ENCODE results near the gene SYT10. TPM values are rescaled to one million over a fixed set of nuclear protein-coding genes. Genes with fewer than 3 reads are reported as not detected.

SYT10 gene
- total RNA-seq = under 1 TPM in 1 of 6 donors, not detected in 5; 0.47 TPM

- peaks cover 0 to 13% (median 9%) of the 10 kb centered on the region in 4 donors for H3K27me3 ChIP-seq
- peak in 1 of 2 donors; percentile 46 for ATAC-seq (ENCODE audit: low FRiP score in 2 of 2)
- WGBS, 2 donors = 2 to 4% methylated on average over 26 to 49 of the region's 49 CpGs
- peak within 1 kb of the TSS; percentile 32 to 54 (median 48) for H3K4me3 ChIP-seq
- no peaks in the 10 kb centered on the region for H3K9me3 ChIP-seq
- peak in 1 of 2 donors; percentile 78 for DNase-seq
- H3K27ac ChIP-seq = no peak within 1 kb of the TSS
- H3K4me1 ChIP-seq = peaks cover 4 to 20% (median 13%) of the 10 kb centered on the region in 4 donors
- H3K36me3 ChIP-seq = no peaks in the 10 kb centered on the region
- TF ChIP-seq POLR2AphosphoS5 (IDR thresholded peaks at IDR 0.05) (no peak), EP300 (IDR thresholded peaks at IDR 0.05) (no peak), CTCF (IDR thresholded peaks at IDR 0.05) (no peak), POLR2A (IDR thresholded peaks at IDR 0.05) (no peak)
Measured at GRCh38 chr12:33439587-33440011, at the start of gene SYT10. Gene SYT10, minus strand, starts transcription at chr12:33439819. Its CDS starts 297 bp downstream, at chr12:33439522.

DNA sequence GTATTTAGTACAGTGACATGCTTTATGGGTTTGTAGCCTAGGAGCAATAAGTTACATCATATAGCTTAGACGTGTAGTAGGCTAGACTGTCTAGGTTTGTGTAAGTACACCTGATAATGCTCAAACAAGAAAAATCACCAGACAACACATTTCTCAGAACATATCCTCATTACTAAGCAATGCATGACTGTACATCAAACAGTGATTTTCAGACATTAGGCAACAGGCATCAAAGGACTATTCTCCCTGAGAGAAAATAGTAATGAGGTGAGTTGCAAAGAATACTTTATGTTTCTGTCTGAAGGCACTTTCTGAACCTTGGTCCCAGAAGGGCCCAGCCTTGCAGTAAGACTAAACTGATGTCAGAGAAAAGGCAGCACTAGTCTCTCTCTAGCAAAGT lies 48.4 kb upstream of the SYT10 start:
- Histone ChIP-seq H3K4me1 (no peaks in the 10 kb centered on the region), H3K27ac (no peak overlapping the region), H3K27me3 (no peaks in the 10 kb centered on the region), H3K36me3 (no peaks in the 10 kb centered on the region), H3K9me3 (peaks cover 0 to 12% (median 0%) of the 10 kb centered on the region in 4 donors), H3K4me3 (no peak overlapping the region)
- DNase-seq = no peak
- no peak for ATAC-seq (ENCODE audit: low FRiP score in 2 of 2)
- TF ChIP-seq CTCF (IDR thresholded peaks at IDR 0.05) (no peak), POLR2A (IDR thresholded peaks at IDR 0.05) (no peak), POLR2AphosphoS5 (IDR thresholded peaks at IDR 0.05) (no peak), EP300 (IDR thresholded peaks at IDR 0.05) (no peak)
- 48 to 52% methylated on average over 1 of the region's 1 CpG for WGBS, 2 donors

GRCh38 chr12:33486058-33486457 lies 46.4 kb upstream of the SYT10 start:
- H3K27me3 ChIP-seq = no peaks in the 10 kb centered on the region
- no peak overlapping the region for H3K27ac ChIP-seq
- H3K4me3 ChIP-seq = no peak overlapping the region
- no peaks in the 10 kb centered on the region for H3K36me3 ChIP-seq
- H3K4me1 ChIP-seq = no peaks in the 10 kb centered on the region
- DNase-seq (no peak), ATAC-seq (ENCODE audit: low FRiP score in 2 of 2) (no peak)
- 67 to 70% methylated on average over 2 of the region's 2 CpGs for WGBS, 2 donors
- TF ChIP-seq EP300 (IDR thresholded peaks at IDR 0.05) (no peak), CTCF (IDR thresholded peaks at IDR 0.05) (no peak), POLR2A (IDR thresholded peaks at IDR 0.05) (no peak), POLR2AphosphoS5 (IDR thresholded peaks at IDR 0.05) (no peak)
- H3K9me3 ChIP-seq = peaks cover 0 to 5% (median 0%) of the 10 kb centered on the region in 4 donors

GRCh38 chr12:33484161-33484560 lies 44.5 kb upstream of the SYT10 start:
- H3K9me3 ChIP-seq = no peaks in the 10 kb centered on the region
- no peaks in the 10 kb centered on the region for H3K27me3 ChIP-seq
- H3K4me3 ChIP-seq = no peak overlapping the region
- 39 to 45% methylated on average over 1 of the region's 1 CpG for WGBS, 2 donors
- H3K36me3 ChIP-seq = no peaks in the 10 kb centered on the region
- ATAC-seq (ENCODE audit: low FRiP score in 2 of 2) (no peak), DNase-seq (no peak)
- H3K4me1 ChIP-seq = no peaks in the 10 kb centered on the region
- no peak for TF ChIP-seq POLR2A (IDR thresholded peaks at IDR 0.05)
- no peak for TF ChIP-seq POLR2AphosphoS5 (IDR thresholded peaks at IDR 0.05)
- no peak for TF ChIP-seq EP300 (IDR thresholded peaks at IDR 0.05)
- no peak for TF ChIP-seq CTCF (IDR thresholded peaks at IDR 0.05)
- H3K27ac ChIP-seq = no peak overlapping the region

DNA sequence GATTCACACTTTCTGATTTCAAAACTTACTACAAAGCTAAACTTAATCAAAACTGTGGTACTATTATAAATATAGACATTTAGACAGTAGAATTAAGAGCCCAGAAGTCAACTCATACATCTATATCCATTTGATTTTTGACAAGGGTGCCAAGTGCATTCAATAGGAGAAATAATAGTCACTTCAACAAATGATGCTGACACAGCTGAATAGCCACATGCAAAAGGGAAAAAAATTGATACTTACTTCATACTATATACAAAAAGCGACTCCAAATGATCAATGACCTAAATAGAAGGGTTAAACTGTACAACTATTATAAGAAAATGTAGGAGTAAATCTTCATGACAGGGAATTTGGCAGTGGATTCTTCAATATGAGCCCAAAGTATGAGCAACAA lies 40.7 kb upstream of the SYT10 start:
- DNase-seq (no peak), ATAC-seq (ENCODE audit: low FRiP score in 2 of 2) (no peak)
- Histone ChIP-seq H3K27ac (no peak overlapping the region), H3K36me3 (no peaks in the 10 kb centered on the region), H3K9me3 (no peaks in the 10 kb centered on the region), H3K4me1 (no peaks in the 10 kb centered on the region), H3K27me3 (no peaks in the 10 kb centered on the region), H3K4me3 (no peak overlapping the region)
- TF ChIP-seq CTCF (IDR thresholded peaks at IDR 0.05) (no peak), POLR2A (IDR thresholded peaks at IDR 0.05) (no peak), POLR2AphosphoS5 (IDR thresholded peaks at IDR 0.05) (no peak), EP300 (IDR thresholded peaks at IDR 0.05) (no peak)
- 68 to 78% methylated on average over 1 of the region's 1 CpG for WGBS, 2 donors

All from upper lobe of left lung (tissue), 6 donors.